Mesothelial cell of epicardium (in vitro differentiated cells): ENCODE measurements around the gene WNT8B. TPM values are rescaled to one million over a fixed set of nuclear protein-coding genes. Genes with fewer than 3 reads are reported as not detected.

Experiments used
- DNase-seq, 2 experiments: peaks; one replicate each; pipeline ENCODE4 v3.0.0; 2021; ENCODE audit warnings: low spot score in 2 of 2; ENCODE audit not compliant: unreplicated experiment in 2 of 2
- H3K27ac Mint-ChIP-seq: 2 replicates; pipeline ENCODE4 v1.8.0; 2021; ENCODE audit warnings: mixed read lengths
- H3K27me3 Mint-ChIP-seq: 2 replicates; pipeline ENCODE4 v1.8.0; 2021; ENCODE audit warnings: low read depth, mixed read lengths
- H3K36me3 Mint-ChIP-seq: 2 replicates; pipeline ENCODE4 v1.8.0; 2021; ENCODE audit warnings: mixed read lengths
- H3K4me1 Mint-ChIP-seq: 2 replicates; pipeline ENCODE4 v1.8.0; 2021; ENCODE audit warnings: mixed read lengths
- H3K4me3 Mint-ChIP-seq: 2 replicates; pipeline ENCODE4 v1.8.0; 2021; ENCODE audit warnings: mild to moderate bottlenecking, moderate library complexity, mixed read lengths
- H3K9me3 Mint-ChIP-seq: 2 replicates; pipeline ENCODE4 v1.8.0; 2021; ENCODE audit warnings: mixed read lengths
- CTCF ChIP-seq: fragments of 200-600 bp; sonication (generic); IDR thresholded peaks from one replicate; pipeline ENCODE4 v1.5.0; 2021; ENCODE audit warnings: antibody characterized with exemption; ENCODE audit not compliant: unreplicated experiment
- total RNA-seq: library from RNA; stranded (reverse); gene quantifications from 3 replicates; pipeline ENCODE4 v1.2.1, GENCODE V29; 2021

The WNT8B gene
- total RNA-seq, 1 donor from 2014 or later: 0.69 TPM

DNA sequence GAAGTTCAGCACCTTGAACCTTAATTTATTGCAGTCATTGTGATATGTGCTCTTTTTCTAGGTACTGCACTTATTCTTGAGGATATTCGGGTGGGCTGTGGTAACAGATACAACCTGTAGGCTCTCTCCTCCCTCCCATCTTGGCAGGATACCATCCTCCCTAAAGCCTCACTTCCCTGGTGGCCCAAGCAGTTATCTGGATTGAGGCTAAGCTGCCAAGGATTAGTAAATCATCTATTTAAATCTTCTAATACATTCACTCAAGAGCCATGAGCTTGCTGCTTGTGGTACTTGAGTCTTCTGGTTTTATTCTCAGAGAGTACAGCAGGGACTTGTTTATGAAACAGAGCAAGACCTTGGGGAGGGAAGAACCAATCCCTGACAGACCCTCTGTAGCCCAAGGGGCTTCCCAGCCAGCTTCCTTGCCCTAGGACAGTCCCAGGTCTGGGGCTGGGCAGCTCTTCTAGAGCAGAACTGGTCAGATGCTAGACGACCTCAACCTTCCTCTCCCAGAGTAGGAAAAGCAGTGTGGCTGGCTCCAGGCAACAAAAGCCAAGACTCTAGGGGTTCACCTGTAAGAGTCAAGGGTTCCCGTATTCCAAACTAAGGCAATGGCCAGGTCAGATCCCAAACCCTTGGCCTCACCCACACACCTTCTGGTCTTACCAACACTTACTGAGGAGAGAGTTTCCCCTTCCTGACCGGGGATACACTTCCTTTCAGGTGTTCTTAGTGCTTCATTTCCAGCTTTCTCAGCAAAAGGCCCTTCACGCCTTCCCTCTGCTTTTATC lies 21.3 kb downstream of the WNT8B start:
- H3K27me3 Mint-ChIP-seq: peaks cover 79% of the 10 kb centered on the region
- peaks cover 24% of the 10 kb centered on the region for H3K36me3 Mint-ChIP-seq
- peaks cover 21% of the 10 kb centered on the region for H3K4me1 Mint-ChIP-seq

DNA sequence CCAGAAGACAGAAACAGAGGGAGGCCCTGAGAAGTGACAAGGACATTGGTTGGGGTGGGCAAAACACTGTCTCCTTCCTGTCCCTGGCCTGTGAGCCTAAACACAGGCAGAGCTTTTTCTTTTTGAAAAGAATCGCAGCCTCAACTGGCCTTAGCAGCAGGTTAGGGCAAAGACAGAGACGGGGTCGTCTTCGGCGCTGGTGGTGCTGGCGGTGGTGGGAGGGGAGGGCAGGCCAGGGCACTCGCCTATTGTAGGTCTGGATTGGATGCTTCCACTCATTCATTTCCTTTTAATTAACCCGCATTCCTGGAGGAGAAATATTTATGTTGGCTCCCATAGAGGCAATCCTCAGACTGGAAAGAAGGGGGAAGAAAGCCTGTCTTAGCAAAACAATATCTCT lies 22.6 kb downstream of the WNT8B start:
- no peak overlapping the region for H3K4me3 Mint-ChIP-seq
- DNase-seq: no peak
- peaks cover 21% of the 10 kb centered on the region for H3K4me1 Mint-ChIP-seq
- peaks cover 34% of the 10 kb centered on the region for H3K36me3 Mint-ChIP-seq
- no peaks in the 10 kb centered on the region for H3K9me3 Mint-ChIP-seq
- H3K27ac Mint-ChIP-seq: no peak overlapping the region
- peaks cover 66% of the 10 kb centered on the region for H3K27me3 Mint-ChIP-seq
- no peak for TF ChIP-seq CTCF

More for the DNA sequence above, 21.3 kb downstream of the WNT8B start:
- no peak for TF ChIP-seq CTCF
- no peak overlapping the region for H3K27ac Mint-ChIP-seq
- H3K9me3 Mint-ChIP-seq: no peaks in the 10 kb centered on the region
- DNase-seq: no peak
- no peak overlapping the region for H3K4me3 Mint-ChIP-seq

GRCh38 chr10:100485801-100486495 lies 23.1 kb downstream of the WNT8B start:
- Mint-ChIP-seq H3K27me3 (peaks cover 61% of the 10 kb centered on the region), H3K4me1 (peaks cover 21% of the 10 kb centered on the region), H3K27ac (no peak overlapping the region), H3K9me3 (no peaks in the 10 kb centered on the region), H3K36me3 (peaks cover 38% of the 10 kb centered on the region), H3K4me3 (no peak overlapping the region)
- TF ChIP-seq CTCF: no peak
- DNase-seq: no peak

DNA sequence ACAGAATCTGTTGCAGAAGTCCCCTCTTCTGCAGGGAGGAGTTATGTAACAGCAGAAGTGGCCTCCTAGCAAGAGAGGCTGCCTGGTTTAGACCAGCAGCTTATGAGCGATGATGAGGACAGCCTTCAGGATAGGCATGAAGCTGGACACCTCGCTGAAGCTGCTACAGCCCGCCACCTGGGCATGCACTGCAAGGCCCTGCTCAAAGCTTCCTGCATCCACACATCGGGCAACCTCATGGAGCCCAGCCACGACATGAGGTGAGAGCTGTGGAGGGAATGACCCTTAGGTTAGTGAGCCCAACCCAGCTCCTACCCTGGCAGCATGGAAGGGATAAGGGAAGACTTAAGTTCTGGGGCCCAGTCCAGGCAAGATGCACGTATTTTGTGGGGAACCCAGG lies 24.7 kb downstream of the WNT8B start:
- peaks cover 15% of the 10 kb centered on the region for H3K4me1 Mint-ChIP-seq

DNA sequence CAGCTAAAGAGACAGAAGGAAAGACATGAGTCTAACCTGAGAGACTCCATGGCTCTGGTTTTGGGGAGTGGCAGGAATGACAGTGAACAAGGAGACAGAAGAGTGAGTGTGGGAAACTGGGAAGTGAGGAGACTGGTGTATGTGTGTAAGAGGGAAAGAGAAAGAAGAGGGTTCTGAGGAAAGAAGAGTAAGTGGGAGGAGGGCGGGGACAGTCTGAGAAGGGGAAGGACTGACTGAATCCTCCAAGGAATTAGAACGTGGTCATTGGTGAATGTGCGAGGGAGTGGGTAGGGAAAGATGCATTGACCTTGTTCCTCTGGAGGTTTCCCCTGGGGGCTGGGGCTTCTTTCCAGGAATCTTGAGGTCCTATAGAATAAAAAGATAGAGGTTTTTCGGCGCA lies 26.6 kb downstream of the WNT8B start:
- H3K27me3 Mint-ChIP-seq: peaks cover 30% of the 10 kb centered on the region

More for the DNA sequence above, 24.7 kb downstream of the WNT8B start:
- H3K27me3 Mint-ChIP-seq: peaks cover 48% of the 10 kb centered on the region
- DNase-seq: no peak
- H3K27ac Mint-ChIP-seq: no peak overlapping the region
- TF ChIP-seq CTCF: no peak
- H3K4me3 Mint-ChIP-seq: no peak overlapping the region
- no peaks in the 10 kb centered on the region for H3K9me3 Mint-ChIP-seq
- H3K36me3 Mint-ChIP-seq: peaks cover 41% of the 10 kb centered on the region

More for the DNA sequence above, 26.6 kb downstream of the WNT8B start:
- Mint-ChIP-seq H3K4me1 (peaks cover 10% of the 10 kb centered on the region), H3K36me3 (peaks cover 49% of the 10 kb centered on the region), H3K4me3 (no peak overlapping the region), H3K27ac (no peak overlapping the region), H3K9me3 (no peaks in the 10 kb centered on the region)
- no peak for DNase-seq
- TF ChIP-seq CTCF: no peak
